Measurements from ENCODE around the gene FOXK2.

Gene FOXK2

DNA sequence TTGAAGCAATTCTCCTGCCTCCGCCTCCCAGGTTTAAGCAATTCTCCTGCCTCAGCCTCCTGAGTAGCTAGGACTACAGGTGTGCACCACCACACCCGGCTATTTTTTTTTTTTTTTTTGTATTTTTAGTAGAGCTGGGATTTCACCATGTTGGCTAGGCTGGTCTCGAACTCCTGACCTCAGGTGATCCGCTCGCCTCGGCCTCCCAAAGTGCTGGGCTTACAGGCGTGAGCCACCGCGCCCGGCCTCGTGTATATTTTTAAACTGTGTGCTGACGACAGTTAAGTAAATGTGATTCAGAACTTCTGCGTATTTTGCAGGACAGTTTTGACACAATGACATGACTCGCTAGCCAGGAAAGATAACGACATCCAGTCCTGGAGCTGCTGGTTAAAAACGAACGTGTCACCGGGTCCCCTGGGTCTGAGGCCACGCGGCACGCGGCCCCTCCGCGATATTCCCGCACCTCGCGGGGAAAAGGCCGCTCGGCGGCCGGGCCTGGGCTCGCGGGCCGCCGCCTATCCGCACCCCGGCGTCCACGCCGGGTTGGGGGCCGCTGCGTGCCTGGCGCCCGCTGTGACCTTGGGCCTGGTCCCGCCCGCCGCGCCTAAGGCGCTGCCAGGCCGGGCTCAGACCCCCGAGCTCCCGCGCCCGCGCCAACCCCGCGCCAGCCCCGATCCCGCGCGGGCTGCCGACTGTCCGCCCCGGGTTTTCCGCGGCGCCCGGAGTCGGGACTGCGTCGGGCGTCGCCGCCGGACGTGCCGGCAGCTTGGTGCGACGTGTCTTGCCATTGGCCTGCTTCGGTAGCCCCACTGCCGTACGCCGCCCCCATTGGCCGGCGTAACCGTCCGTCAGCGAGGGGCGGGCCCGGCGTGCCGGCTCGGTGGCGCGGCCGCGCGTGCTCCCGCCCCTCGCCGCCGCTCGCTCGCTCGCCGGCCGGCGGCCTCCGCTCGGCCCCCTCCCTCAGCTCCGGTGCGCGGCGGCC is at the start of gene FOXK2:
TSS of gene FOXK2 (plus strand) at position 907 of the 985 bp plus-strand sequence. CDS start 157 bp downstream, outside the sequence.
- peak; percentile 68 for DNase-seq (ENCODE audit: low read depth)

DNA sequence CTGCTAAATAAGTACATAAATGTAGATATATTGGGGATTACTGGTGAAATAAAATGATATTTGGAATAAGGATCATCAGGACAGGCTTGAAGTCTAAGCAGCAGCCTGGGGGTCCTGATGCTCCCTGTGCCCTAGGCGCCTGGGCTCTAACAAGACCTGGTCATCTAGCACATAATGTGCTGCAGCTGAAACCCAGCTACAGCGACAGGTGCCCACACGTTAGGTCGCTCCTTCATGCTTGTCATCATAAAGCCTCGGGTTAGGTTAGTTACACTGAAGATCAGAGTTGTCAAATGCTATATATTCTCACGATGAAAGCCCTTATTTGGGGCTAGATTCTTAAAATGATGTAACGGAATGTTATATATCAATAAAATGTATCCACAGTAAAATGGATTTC is 49.5 kb upstream of the FOXK2 start:
- DNase-seq (ENCODE audit: low read depth): no peak

DNA sequence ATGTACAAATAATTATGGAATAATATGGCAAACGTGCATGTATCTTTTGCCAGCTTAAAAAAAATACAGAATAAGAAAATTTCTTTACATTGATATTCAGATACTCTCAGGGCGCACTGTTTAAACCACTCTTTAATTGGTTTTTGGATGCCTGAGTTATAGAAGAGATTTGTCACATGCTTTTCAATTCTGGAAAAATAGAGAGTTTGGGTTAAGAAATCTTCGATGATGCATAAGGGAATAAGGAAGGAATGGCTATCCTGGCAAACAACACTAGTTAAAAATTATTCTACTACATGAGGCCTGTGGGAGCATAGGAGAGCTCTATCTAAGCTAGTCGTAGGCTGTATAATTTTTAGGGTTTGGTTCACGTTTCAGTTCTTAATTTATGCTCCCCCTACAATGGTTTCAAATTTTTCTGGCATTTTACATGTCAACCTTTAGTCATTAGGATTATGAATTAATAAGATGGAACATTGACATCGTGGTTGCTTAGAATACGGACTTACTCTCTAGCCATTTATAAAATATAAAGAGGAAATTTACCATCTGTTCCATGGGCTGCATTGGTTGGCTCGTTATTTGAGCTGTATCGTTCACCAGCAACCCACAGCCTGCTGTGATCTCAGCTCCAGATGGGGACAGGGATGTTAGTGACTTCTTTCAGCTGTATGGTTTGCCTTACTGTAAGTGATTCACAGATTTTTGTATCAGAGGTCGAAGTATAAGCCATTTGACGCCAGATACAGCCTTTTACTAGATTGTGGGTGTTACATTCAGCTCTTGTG is 45.1 kb upstream of the FOXK2 start:
- DNase-seq (ENCODE audit: low read depth): no peak

DNA sequence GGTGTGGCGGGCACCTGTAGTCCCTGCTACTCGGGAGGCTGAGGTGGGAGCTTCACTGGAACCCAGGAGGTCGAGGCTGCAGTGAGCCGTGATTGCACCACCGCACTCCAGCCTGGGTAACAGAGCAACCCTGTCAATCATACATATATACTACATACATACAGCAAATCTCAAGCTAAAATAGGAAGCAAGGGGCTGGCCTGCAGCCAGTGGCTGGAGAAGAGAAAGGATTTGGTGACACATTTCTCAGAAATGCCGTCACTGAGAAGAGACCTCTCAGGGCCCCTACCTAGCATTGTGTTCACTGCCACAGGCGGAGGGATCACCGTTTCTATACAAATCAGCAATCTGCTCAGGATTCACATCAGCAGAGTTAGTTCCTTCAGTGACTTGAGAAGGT is 44.1 kb upstream of the FOXK2 start:
- DNase-seq (ENCODE audit: low read depth): no peak

DNA sequence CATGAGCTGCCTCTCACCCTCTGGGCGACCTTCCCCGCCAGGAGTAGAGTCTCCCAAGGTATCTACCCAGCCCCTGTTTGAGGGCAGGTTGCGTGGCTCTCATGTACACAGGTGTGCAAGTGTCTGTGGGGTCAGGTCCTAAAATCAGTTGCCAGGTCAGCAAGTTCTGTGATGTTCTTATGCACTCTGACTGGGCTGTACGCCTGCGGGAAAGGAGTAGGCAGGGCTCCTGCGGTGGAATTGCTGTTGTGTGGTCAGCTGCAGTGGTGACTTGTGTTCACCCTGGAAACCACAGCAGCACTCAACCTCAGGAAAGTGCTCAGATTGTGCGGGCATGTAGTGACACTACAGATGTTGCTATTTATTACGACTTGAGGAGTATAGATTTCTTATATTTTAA is 41.6 kb upstream of the FOXK2 start:
- no peak for DNase-seq (ENCODE audit: low read depth)

DNA sequence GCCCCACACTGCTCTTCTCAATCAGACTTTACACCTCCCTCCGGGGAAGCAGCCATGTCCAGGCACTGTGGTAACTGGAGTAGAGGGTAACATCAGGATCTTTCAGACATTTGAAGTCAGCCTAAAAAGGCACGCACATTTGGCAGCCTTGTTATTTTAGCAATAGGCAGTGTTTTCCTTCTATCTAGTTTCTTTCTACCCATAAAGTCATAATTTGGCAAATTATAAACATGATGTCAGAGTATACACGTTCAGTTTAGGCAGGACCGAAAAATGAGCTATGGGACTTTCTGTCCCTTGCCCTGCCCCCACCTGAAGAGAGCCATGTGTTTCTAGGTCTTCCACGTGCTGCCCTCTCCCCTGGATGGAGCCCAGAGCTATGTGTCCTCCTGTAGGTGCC is 39.9 kb upstream of the FOXK2 start:
- no peak for DNase-seq (ENCODE audit: low read depth)

DNA sequence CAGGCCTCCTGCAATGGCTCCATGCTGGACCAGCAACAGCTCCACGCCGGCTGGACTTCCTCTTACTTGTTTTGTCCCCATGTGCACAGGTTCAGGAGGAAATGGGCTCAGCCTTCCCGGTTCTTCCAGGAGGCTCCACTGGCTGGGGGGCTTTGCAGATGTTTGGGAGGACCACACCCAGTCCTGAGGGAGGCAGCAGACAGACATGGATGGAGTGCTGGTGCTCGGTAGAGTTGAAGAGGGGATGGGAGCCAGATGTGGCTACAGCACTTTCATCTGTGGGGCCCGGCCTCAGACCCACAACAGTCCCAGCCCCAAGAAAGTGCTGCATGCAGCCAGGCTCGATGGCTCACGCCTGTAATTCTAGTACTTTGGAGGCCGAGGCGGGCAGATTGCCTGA is 39.2 kb upstream of the FOXK2 start:
- DNase-seq (ENCODE audit: low read depth): no peak

DNA sequence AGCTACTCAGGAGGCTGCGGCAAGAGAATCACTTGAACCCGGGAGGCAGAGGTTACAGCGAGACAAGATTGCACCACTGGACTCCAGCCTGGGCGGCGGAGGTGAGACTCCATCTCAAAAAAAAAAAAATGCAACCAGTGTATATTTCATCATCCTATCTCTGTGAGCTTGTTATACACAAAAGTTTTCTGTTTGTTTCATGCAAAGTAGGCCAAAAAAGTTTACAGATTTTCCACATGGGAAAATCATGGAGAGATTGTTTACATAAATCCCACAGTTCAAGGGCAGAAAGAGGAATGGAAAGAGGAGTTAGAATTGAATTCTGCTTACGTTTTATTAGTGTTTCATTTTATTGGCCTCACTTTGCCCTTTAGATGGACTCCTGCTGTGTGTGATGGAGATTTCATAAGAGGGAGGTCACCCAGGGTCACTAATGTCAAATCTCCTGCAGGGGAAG is 36.3 kb upstream of the FOXK2 start:
- DNase-seq (ENCODE audit: low read depth): no peak

DNA sequence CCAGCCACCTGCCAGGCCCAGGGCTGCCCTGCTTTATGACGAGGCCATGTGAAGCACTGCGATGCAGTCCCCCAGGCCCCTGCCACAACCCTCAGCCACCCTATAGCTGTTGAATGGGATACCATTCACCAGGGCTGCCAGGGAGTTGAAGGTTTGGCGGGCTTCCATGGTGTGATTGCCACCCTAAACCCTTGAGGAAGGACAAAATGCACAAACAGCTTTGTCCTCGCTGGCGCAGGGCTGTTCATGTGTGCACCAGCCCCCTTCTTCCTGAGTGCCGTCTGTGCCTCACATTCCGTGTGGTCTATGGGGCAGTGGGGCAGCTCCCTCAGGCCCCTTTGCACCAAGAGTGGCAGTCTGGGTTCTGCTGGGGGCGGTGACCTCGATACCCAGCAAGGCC is 35.7 kb upstream of the FOXK2 start:
- DNase-seq (ENCODE audit: low read depth): no peak

DNA sequence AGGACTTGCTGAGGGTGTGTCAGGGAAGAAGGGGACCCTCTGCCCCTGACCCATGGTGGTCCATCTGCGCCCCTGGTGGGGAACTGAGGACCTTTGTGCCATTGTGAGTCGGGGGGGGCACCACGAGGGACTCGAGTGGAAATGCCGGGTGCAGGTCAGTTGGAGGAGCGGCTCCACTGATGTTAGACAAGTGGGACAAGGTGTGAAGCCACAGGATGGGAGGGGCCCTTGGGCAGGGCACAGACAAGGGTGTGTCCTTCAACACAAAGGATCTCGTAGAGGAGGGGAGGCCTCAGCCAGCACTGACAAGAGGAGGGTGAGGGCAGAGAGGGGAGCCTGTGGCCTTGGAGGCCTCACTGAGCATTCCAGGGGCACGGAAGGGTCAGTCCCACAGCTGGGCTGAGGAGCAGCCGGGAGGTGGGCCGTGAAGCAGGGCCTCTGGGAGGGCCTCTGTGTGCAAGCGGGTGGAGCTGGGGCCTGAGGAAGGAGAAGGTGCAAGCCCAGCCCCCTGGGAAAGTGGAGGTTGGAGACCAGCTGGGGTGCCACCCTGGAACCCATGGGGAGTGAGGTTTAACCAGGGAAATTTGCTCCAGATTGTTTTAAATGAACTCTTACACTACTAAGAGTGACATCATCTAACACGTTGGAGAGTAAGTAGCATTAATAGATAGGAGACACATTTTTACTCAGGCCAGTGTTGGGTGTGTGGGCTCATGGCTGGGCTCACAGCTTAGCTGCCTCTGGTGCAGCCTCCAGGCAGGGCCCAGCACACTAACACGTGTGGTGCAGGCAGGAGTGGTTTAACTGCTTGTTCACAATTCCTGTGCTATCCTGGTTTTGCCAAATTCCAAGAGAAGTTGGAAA is 33.1 kb upstream of the FOXK2 start:
- no peak for DNase-seq (ENCODE audit: low read depth)

DNA sequence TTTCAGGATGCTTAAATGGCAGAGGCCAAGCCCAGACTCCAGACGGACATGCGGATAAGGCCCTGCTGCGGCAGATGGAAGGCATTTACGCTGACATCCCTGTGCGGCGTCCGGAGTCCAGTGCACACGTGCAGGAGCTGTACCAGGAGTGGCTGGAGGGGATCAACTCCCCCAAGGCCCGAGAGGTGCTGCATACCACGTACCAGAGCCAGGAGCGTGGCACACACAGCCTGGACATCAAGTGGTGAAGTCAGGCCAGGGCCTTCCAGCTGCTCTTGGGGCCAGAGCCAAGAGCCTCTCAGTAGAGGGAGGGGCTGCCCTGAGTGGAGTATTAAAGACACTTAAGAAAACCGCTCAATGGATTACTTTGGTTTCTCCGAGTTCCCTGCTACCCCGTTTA is 31.6 kb upstream of the FOXK2 start:
- no peak for DNase-seq (ENCODE audit: low read depth)

DNA sequence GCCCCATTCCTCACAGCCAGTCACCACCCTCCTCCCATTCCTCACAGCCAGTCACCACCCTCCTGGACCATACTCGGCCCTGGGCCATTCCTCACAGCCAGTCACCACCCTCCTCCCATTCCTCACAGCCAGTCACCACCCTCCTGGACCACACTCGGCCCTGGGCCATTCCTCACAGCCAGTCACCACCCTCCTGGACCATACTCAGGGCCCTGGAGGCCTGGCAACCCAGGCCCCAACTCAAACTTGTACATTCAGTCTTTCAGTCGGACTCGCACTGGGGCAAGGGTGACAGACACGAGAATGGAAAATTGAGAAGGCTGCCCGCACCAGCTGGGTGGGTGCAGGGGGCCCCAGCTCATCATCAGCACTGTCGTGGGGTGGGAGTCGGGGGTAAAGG is 30.4 kb upstream of the FOXK2 start:
- no peak for DNase-seq (ENCODE audit: low read depth)

DNA sequence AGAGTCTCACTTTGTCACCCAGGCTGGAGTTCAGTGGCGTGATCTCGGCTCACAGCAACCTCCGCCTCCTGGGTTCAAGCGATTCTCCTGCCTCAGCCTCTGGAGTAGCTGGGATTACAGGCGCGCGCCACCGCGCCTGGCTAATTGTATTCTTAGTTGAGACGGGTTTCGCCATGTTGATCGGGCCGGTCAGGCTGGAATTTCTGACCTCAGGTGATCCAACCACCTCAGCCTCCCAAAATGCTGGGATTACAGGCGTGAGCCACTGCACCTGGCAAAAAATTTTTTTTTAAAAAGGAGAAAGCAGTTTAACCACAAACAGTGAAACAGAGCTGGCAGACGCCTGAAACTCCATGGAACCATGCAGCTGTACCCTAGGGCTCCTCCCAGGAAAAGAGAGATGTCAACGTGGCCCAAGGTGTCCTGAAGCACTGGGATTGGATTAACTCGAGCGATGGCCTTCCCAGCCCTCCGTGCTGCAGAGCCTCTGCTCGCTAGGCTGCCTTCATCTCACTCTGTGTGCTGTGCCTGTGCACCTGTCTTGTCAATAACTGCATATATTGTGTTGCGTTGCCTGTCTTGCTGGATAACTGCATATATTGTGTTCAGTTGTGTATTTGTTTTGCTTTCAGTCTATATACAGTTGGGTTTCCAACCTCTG is 29.6 kb upstream of the FOXK2 start:
- DNase-seq (ENCODE audit: low read depth): no peak

DNA sequence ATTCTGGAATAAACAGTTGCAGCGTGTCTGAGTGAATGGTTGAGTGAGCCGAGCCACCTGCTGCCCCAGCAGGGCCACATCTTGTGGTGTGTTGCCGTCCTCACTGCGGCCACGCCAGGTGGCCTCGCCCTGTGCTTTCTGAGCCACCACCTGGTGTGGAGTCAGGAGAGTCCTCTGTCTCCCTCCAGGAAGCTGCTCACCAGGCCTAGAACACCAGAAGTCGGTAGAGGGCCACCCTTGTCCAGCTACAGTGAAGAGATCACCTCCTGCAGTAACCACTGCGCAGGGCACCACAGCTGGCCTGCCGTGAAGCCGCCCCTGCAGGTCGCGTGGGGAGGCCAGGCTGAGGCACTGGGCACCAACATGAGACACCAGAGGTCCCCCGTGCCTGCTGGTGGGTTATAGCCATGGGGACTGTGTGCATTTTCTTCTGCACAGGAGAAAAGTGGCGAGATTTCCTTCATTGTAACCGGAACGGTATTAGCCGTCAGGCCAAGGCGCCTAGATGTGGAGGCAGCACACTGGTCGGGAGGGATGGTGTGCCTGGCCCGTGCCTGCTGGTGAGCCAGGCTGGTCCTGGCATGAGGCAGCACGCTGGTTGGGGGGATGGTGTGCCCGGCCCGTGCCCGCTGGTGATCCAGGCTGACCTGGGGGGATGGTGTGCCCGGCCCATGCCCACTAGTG is 28.9 kb upstream of the FOXK2 start:
- DNase-seq (ENCODE audit: low read depth): no peak

DNA sequence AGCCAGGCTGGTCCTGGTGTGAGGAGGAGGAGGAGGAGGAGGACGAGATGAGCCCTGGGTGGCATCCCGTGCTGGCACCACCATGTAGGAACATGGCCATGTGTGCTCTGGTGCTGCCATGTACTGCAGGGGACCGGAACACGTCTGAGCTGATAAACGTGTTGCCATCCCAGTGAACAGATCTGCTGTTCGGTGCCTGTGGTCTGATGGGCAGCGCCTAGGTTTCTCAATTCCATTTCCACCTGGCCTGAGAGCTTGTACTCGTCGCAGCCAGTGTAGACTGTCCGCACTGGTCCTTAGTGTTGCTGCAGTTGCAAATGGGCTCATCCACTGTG is 28.4 kb upstream of the FOXK2 start:
- DNase-seq (ENCODE audit: low read depth): no peak

DNA sequence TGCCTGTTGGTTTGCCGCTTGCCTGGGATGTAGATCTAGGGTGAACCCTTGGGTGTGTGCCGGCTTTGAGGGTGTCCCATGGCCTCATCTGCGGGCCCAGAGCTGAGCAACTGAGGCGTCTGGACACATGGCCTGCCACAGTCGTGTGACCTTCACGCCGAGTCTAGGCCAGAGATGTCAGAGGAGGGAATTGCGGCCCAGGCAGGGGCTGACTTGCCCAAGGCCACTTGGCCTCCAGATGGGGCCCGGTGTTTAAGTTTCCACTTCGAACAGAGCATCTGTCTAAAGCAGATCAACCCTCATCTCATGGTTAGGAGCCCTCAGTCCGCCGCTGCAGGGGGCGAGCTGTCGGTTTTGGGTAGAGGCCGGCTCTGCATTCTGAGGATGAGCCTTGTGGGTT is 28.0 kb upstream of the FOXK2 start:
- DNase-seq (ENCODE audit: low read depth): no peak

DNA sequence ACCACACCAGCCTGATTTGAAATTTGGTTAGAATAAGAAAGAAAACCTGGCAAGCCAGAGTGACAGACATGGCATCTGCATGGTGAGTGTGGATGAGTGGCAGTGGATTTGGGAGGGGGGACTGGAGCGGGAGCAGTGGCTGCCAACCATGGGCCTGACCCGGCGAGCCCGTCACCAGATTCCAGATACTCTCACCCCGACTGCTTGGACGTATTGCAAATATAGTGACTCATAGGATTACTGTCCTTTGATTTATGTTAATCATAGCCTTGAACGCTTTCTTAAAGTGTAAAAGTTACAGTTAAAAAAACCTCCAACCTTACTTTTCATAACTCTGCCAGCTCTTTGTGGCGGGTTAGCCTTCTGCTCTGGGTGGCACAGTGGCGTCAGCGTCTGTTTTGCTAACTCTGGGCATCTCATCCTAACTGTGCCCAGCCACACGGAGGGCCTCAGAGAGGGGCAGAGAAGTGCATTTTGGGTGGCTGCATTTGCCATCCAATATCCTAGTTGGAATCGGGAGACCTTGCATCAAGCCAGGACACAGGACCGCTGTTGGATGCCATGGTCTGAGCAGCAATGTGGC is 26.8 kb upstream of the FOXK2 start:
- no peak for DNase-seq (ENCODE audit: low read depth)

DNA sequence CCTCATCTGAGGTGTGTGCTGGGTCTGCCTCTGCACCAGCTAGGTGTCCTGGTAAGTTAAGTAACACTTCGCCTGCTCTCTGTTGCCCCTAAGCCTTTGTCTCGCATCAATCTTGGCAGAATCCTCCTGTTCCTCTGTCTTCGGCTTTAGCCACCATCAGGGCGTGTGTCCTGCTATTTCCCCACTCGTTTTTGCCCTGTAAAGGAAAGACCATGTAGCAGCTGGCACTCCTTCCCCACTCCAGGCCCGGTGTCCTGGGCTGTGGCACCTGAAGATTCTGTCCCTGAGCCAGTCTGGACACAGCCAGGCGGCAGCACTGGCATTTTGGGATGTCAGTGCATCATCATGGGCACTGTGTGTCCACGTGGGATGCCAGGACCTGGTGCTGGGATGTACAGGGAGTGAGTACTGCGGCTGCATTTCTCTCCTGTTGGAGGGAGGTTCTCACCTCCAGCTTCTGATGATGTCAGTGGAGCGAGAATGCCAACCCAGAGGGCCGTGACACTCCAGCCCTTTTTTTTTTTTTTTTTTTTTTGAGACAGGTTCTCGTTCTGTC is 26.2 kb upstream of the FOXK2 start:
- DNase-seq (ENCODE audit: low read depth): no peak

DNA sequence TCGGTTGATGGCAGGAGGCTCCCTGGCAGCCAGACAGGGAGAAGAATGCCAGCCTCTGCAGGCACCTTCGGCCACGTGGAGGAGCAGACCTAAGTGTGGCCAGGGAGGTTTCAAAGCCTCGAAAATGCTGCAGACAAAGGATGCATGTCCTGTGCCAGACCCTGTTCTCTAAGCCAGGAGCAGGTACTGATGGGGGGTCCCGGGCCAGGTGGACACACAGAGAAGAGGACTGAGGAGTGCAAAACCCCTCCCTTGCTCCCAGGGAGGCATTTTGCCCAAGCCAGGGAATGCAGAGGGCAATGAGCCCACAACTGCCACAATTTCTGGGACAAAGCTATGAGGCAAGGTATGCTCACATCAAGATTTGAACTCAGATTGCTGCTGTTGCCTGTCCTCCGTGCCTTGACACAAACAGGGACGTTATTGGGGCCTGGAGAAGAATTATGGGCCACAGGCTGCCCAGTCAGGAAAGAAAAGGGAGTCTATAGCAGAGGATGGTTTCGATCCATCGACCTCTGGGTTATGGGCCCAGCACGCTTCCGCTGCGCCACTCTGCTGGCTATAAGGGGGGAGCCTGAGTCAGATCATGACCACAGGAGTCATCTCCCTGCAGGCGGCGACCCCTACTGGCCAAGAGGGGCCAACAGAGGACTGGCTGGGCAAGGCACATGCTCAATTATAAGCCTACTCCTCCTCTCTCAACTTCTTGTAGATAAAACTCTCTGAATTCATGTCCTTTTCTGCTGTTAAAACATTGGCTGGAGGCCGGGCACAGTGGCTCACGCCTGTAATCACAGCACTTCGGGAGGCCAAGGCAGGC is 25.1 kb upstream of the FOXK2 start:
- peak; percentile 79 for DNase-seq (ENCODE audit: low read depth)
